GM10248 (cell line): ENCODE data around the gene OGT.
"Not testable (repeated sequence)": the region's sequence is repeated elsewhere in the genome, so short reads cannot be mapped to it uniquely, and the experiment has no call there.

Source experiments
- CTCF ChIA-PET: fragments of 300-600 bp; sonication (Branson Sonifier 250); formaldehyde crosslinking; extraction: SDS; loops from one replicate; lab custom pipeline; 2021; ENCODE audit warnings: antibody characterized with exemption; lab: Yijun Ruan, JAX
- POLR2A ChIA-PET: fragments of 350-650 bp; sonication (Branson Sonifier 250); formaldehyde crosslinking; extraction: SDS; loops from one replicate; lab custom pipeline; 2020; ENCODE audit warnings: antibody characterized with exemption; lab: Yijun Ruan, JAX
- DNase-seq: peaks from one replicate; pipeline ENCODE4 v3.0.0; 2012; ENCODE audit errors: extremely low spot score
- TF ChIP-seq, protein P1 (sequence below): IDR thresholded peaks from 2 replicates; pipeline ENCODE4 v1.5.1; 2012; ENCODE audit warnings: mild to moderate bottlenecking, low read depth; ENCODE audit errors: extremely low read depth, missing control alignments, control extremely low read depth

OGT gene

DNA sequence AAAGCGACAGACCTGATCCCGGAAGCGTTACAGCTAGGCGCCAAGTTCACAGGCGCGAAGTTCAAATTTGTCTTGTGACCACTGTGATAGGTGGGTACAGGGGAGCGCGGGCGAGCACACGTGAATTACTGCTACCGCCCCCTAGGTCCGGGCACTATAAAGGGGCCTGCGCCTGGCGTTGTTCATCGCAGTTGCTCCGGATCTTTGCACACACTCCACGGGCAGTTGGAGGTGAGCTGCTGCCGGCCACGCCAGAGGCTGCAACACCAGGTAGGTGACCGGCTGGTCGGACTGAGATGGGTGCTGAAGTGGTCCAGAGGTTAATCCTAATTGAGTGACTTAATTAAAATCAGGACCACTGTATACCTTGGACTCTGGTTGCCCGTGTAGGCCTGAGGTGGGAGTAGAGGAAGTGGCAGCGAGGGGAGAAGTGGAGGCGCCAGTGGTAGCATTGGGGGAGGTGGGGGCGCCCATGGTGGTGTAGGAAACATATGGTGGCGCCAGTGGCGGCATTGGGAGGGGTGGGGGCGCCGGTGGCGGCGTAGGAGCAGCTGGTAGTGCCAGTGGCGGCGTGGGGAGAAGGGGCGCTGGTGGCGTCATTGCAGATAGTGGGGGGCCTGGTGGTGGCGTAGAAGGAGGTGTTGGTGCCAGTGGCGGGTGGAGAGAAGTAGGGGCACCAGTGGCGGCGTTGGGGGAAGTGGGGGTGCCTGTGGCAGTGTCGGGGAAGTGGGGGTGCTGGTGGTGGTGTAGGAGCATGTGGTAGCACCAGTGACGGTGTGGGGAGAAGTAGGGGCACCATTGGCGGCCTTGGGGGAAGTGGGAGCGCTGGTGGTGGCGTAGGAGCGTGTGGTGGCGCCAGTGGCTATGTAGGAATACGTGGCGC, 45.6 kb downstream of the OGT start, which contains the start of gene GCNA:
Gene GCNA, plus strand, starts transcription at position 185 of the 883 bp plus-strand sequence. CDS start 2,385 bp downstream, outside the sequence.
- TF ChIP-seq, protein P1, sequence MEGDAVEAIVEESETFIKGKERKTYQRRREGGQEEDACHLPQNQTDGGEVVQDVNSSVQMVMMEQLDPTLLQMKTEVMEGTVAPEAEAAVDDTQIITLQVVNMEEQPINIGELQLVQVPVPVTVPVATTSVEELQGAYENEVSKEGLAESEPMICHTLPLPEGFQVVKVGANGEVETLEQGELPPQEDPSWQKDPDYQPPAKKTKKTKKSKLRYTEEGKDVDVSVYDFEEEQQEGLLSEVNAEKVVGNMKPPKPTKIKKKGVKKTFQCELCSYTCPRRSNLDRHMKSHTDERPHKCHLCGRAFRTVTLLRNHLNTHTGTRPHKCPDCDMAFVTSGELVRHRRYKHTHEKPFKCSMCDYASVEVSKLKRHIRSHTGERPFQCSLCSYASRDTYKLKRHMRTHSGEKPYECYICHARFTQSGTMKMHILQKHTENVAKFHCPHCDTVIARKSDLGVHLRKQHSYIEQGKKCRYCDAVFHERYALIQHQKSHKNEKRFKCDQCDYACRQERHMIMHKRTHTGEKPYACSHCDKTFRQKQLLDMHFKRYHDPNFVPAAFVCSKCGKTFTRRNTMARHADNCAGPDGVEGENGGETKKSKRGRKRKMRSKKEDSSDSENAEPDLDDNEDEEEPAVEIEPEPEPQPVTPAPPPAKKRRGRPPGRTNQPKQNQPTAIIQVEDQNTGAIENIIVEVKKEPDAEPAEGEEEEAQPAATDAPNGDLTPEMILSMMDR = no peak
- DNase-seq = no peak
- ChIA-PET CTCF (no interaction called here), POLR2A (interaction anchor here (0.5 kb wide), 1 partner anchor 45 kb away, joined by 3 read pairs; no protein-coding TSS in a partner anchor)

DNA sequence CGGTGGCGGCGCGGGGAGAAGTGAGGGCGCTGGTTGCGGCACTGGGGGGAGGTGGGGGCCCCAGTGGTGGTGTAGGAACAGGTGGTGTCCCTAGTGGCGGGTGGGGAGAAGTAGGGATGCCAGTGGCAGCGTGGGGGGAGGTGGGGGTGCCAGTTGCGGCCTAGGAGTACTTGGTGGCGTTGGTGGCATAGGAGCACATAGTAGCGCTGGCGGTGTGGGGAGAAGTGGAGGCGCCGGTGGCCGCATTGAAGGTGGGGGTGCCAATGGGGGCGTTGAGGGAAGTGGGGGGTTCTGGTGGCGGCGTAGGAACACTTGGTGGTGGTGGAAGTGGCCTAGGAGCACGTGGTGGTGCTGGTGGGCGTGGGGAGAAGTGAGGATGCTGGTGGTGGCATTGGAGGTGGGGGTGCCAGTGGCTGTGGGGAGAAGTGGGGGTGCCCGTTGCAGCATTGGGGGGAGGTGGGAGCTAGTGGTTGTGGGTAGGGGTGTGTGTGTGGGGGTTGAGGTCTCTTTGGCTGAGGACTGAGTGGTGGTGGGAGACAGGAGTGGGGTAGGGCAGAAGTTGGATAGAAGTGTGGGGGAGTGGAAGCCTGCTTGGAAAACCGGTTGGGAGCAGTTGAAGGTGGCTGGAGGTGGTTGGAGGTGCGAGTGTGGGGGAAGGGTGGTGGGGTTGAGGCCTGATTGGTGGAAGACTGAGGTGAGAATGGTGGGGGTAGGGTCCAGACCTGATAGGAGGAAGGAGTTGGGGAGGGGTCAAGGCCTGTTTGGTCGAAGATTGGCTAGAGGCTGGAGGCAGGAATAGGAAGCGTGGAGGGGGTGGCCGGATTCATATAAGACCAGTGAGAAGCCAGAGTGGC, 46.5 kb downstream of the OGT start:
- POLR2A ChIA-PET = no interaction called here
- DNase-seq = no peak
- TF ChIP-seq, protein P1 = no peak
- CTCF ChIA-PET = no interaction called here

DNA sequence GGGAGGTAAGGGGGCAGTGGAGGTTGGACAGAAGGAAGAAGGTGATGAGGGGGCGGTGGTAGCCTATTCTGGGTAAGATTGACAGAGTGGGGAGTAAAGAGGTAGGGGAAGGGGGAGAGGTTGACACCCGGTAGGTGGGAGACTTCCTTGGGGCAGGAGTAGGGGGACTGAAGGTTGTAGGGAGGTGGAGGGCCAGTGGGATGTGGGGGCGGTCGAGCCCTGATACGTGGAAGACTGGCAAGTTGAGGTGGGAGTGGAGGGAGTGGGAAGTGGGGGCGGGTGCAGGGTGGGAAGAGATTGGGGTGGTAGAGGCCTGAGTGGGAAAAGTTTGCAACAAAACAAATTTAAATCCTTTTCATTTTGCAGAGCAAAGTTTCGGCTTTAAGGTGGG, 47.1 kb downstream of the OGT start:
- TF ChIP-seq, protein P1 = no peak
- DNase-seq = no peak
- CTCF ChIA-PET = no interaction called here
- POLR2A ChIA-PET = no interaction called here

DNA sequence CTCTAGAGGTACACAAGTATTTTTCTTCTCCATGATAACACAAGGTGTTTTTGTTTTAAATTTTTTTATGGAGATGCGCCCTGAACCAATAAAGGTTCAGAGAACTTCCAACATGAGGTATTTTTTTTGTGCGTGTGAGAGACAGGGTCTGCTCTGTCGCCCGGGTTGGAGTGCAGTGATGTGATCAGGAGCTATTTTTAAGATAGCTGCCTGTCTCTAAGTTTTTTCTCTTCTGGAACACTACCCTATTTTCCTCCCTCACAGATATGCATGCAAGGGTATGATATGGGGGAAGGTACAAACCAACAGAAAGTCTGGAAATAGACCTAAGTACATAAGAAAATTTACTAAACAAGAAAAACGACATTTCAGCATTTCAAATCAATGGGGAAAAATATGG, 48.3 kb downstream of the OGT start:
- POLR2A ChIA-PET = no interaction called here
- TF ChIP-seq, protein P1 = no peak
- CTCF ChIA-PET = interaction anchor here (1.7 kb wide), 1 partner anchor 18 kb away, joined by 3 read pairs; no protein-coding TSS in a partner anchor
- DNase-seq = no peak

DNA sequence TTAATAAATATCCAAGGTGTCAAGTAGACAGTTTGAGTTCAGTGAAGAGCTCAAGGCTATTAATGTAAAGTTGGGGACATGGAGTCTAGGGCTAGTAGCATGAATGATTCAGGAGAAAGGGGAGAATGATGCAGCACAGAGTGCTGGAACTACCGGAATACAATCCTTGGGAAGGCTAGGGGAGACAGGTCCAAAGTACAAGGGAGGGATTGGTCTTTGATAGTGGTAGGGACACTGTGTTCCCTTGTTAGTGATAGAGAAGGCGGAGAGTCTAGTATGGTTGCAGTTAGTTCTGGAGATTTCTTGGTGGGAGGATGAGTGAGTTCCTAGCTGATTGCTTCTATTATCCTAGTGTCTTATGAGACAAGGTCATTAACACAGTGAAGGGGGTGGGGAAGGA, 54.0 kb downstream of the OGT start:
- TF ChIP-seq, protein P1 = no peak
- DNase-seq = no peak
- ChIA-PET POLR2A (no interaction called here), CTCF (no interaction called here)

DNA sequence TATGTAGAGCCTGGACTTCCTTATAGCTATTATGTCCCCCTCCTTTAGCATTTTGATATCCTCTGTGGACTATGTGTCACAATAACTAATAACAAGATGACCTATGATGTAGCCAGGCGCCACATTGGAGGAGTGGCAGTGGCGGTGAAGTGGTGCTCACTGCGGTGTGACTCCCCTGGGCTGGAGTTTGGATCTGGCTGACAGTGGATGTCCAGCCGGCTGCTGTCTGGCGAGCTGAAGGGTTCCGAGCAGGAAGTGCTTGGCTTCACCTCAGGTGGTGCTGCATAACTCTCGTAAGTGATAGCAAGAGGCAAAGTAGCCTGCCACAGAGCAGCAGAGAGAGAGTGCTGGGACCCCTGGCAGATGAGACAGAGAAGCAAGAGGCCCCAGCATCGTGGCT, 60.3 kb downstream of the OGT start:
- POLR2A ChIA-PET, DNase-seq, CTCF ChIA-PET: not testable (repeated sequence)

DNA sequence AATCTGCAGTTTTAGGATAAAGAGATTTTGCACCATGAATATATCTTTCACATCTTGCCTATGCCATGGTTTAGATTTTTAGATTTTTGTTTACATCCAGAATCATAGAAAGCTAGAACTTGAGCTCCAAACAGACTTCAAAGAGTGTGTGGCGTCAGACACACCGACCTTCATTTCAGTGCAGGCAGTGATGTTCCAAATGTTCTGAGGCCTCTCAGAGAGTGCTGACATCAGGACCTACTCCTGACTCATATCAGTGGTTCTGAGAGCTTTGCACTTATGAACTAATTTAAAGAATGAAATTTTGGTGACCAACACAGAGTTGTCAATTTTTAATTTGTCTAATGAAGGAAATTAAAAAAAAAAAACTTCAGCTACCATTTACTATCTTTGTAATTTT, 67.1 kb downstream of the OGT start:
- CTCF ChIA-PET = no interaction called here
- TF ChIP-seq, protein P1 = no peak
- DNase-seq = no peak
- POLR2A ChIA-PET = no interaction called here
